HEK293 (cell line): ENCODE data around the gene SEZ6L.

Experiments used
- CTCF ChIA-PET: fragments of 350-600 bp; formaldehyde crosslinking; extraction: SDS; loops from one replicate; lab custom pipeline; 2021; ENCODE audit warnings: antibody characterized with exemption; lab: Yijun Ruan, JAX
- POLR2A ChIA-PET: fragments of 300-600 bp; formaldehyde crosslinking; extraction: SDS; loops from one replicate; lab custom pipeline; 2020; ENCODE audit warnings: antibody characterized with exemption, inconsistent platforms; lab: Yijun Ruan, JAX
- H3K27ac ChIP-seq: fragments of 200-500 bp; sonication (Bioruptor generic); 2 replicates; pipeline ENCODE4 v1.5.1; 2014; ENCODE audit warnings: low read depth, low read length, control low read depth, inconsistent platforms; ENCODE audit errors: extremely low read depth
- H3K36me3 ChIP-seq, 2 experiments: fragments of 200-500 bp in 1 of 2; sonication (Bioruptor generic) in 1 of 2; 1 replicate in 1 of 2; 2 replicates in 1 of 2; pipeline ENCODE4 v1.5.1; 2014 to 2017; ENCODE audit warnings: inconsistent platforms in 2 of 2, low read length in 2 of 2; ENCODE audit not compliant: control insufficient read depth in 2 of 2, insufficient read depth in 1 of 2
- H3K4me1 ChIP-seq: fragments of 200-500 bp; sonication (Bioruptor generic); 2 replicates; pipeline ENCODE4 v1.5.1; 2014; ENCODE audit warnings: mild to moderate bottlenecking, low read length, inconsistent platforms; ENCODE audit not compliant: control insufficient read depth, insufficient read depth
- H3K4me3 ChIP-seq: 2 replicates; pipeline ENCODE4 v1.5.1; 2011; ENCODE audit warnings: low read depth, mild to moderate bottlenecking, control low read depth, low read length, moderate library complexity
- H3K9me3 ChIP-seq: fragments of 200-500 bp; sonication (Bioruptor generic); 2 replicates; pipeline ENCODE4 v1.5.1; 2014; ENCODE audit warnings: low read depth, low read length, inconsistent platforms; ENCODE audit not compliant: control insufficient read depth, insufficient read depth
- ATF2 ChIP-seq: fragments of 450-650 bp; formaldehyde crosslinking; IDR thresholded peaks from 2 replicates; pipeline ENCODE4 v1.5.1; 2016; ENCODE audit warnings: missing biosample characterization, missing genetic modification characterization, low read depth
- BCL11B ChIP-seq: fragments of 450-650 bp; formaldehyde crosslinking; IDR thresholded peaks from 2 replicates; pipeline ENCODE4 v1.5.1; 2016; ENCODE audit warnings: low read depth, missing biosample characterization, missing genetic modification characterization
- EGR2 ChIP-seq: fragments of 450-650 bp; formaldehyde crosslinking; IDR thresholded peaks from 2 replicates; pipeline ENCODE4 v1.5.1; 2016; ENCODE audit warnings: low read depth, missing biosample characterization, missing genetic modification characterization
- MEIS1 ChIP-seq: sonication (generic); formaldehyde crosslinking; IDR thresholded peaks from 2 replicates; pipeline ENCODE4 v1.8.1; 2022; ENCODE audit warnings: missing genetic modification reagents, mild to moderate bottlenecking, borderline replicate concordance
- PRDM4 ChIP-seq: fragments of 450-650 bp; formaldehyde crosslinking; IDR thresholded peaks from 2 replicates; pipeline ENCODE4 v1.5.1; 2017; ENCODE audit warnings: missing biosample characterization, missing genetic modification characterization
- RBAK ChIP-seq: fragments of 450-650 bp; formaldehyde crosslinking; IDR thresholded peaks from 2 replicates; pipeline ENCODE4 v1.5.1; 2016; ENCODE audit warnings: missing biosample characterization, missing genetic modification characterization
- SCRT2 ChIP-seq: fragments of 450-650 bp; formaldehyde crosslinking; IDR thresholded peaks from 2 replicates; pipeline ENCODE4 v1.5.1; 2016; ENCODE audit warnings: missing biosample characterization, missing genetic modification characterization
- SP2 ChIP-seq: fragments of 450-650 bp; formaldehyde crosslinking; IDR thresholded peaks from 2 replicates; pipeline ENCODE4 v1.5.1; 2016; ENCODE audit warnings: missing biosample characterization, missing genetic modification characterization
- ZBTB11 ChIP-seq: fragments of 450-650 bp; formaldehyde crosslinking; conservative IDR thresholded peaks from 2 replicates; pipeline ENCODE4 v1.5.1; 2016; ENCODE audit warnings: low read depth, missing biosample characterization, missing genetic modification characterization
- ZBTB17 ChIP-seq: fragments of 450-650 bp; formaldehyde crosslinking; IDR thresholded peaks from 2 replicates; pipeline ENCODE4 v1.5.1; 2016; ENCODE audit warnings: missing biosample characterization, missing genetic modification characterization
- ZBTB21 ChIP-seq: fragments of 450-650 bp; formaldehyde crosslinking; IDR thresholded peaks from 2 replicates; pipeline ENCODE4 v1.5.1; 2017; ENCODE audit warnings: missing biosample characterization, missing genetic modification characterization
- ZFHX2 ChIP-seq: fragments of 450-650 bp; formaldehyde crosslinking; conservative IDR thresholded peaks from 2 replicates; pipeline ENCODE4 v1.5.1; 2016; ENCODE audit warnings: missing biosample characterization, missing genetic modification characterization
- ZFP41 ChIP-seq: fragments of 450-650 bp; formaldehyde crosslinking; IDR thresholded peaks from 2 replicates; pipeline ENCODE4 v1.5.1; 2016; ENCODE audit warnings: missing biosample characterization, missing genetic modification characterization, borderline replicate concordance
- ZIC2 ChIP-seq: fragments of 450-650 bp; formaldehyde crosslinking; IDR thresholded peaks from 2 replicates; pipeline ENCODE4 v1.5.1; 2016; ENCODE audit warnings: missing biosample characterization, missing genetic modification characterization
- ZNF10 ChIP-seq: fragments of 450-650 bp; formaldehyde crosslinking; IDR thresholded peaks from 2 replicates; pipeline ENCODE4 v1.5.1; 2017; ENCODE audit warnings: missing biosample characterization, missing genetic modification characterization
- ZNF140 ChIP-seq: fragments of 450-650 bp; formaldehyde crosslinking; IDR thresholded peaks from 2 replicates; pipeline ENCODE4 v1.5.1; 2016; ENCODE audit warnings: missing biosample characterization, missing genetic modification characterization
- ZNF19 ChIP-seq: fragments of 450-650 bp; formaldehyde crosslinking; IDR thresholded peaks from 2 replicates; pipeline ENCODE4; 2016; ENCODE audit warnings: missing biosample characterization, missing genetic modification characterization, low read depth
- ZNF26 ChIP-seq: fragments of 450-650 bp; formaldehyde crosslinking; IDR thresholded peaks from 2 replicates; pipeline ENCODE4 v1.5.1; 2016; ENCODE audit warnings: missing biosample characterization, missing genetic modification characterization
- ZNF274 ChIP-seq, 2 experiments: fragments of 200-500 bp in 1 of 2; fragments of 450-650 bp in 1 of 2; sonication (Bioruptor generic) in 1 of 2; formaldehyde crosslinking in 1 of 2; IDR thresholded peaks; 2 replicates each; pipeline versions ENCODE4 v1.5.1 to v1.6.1; 2014 to 2016; ENCODE audit warnings: borderline replicate concordance in 1 of 2, inconsistent platforms in 1 of 2, low read length in 1 of 2, missing biosample characterization in 1 of 2, missing genetic modification characterization in 1 of 2
- ZNF302 ChIP-seq: fragments of 450-650 bp; formaldehyde crosslinking; IDR thresholded peaks from 2 replicates; pipeline ENCODE4 v1.5.1; 2016; ENCODE audit warnings: missing biosample characterization, missing genetic modification characterization, low read depth
- ZNF366 ChIP-seq: fragments of 450-650 bp; formaldehyde crosslinking; conservative IDR thresholded peaks from 2 replicates; pipeline ENCODE4 v1.5.1; 2016; ENCODE audit warnings: missing biosample characterization, missing genetic modification characterization
- ZNF426 ChIP-seq: fragments of 450-650 bp; formaldehyde crosslinking; IDR thresholded peaks from 2 replicates; pipeline ENCODE4 v1.5.1; 2017; ENCODE audit warnings: missing biosample characterization, missing genetic modification characterization, mild to moderate bottlenecking, inconsistent platforms, moderate library complexity
- ZNF529 ChIP-seq: fragments of 450-650 bp; formaldehyde crosslinking; IDR thresholded peaks from 2 replicates; pipeline ENCODE4 v1.5.1; 2017; ENCODE audit warnings: missing genetic modification characterization, missing biosample characterization; ENCODE audit not compliant: insufficient replicate concordance
- ZNF555 ChIP-seq: fragments of 450-650 bp; formaldehyde crosslinking; conservative IDR thresholded peaks from 2 replicates; pipeline ENCODE4 v1.5.1; 2017; ENCODE audit warnings: missing biosample characterization, mild to moderate bottlenecking, missing genetic modification characterization, inconsistent platforms
- ZNF560 ChIP-seq: fragments of 450-650 bp; formaldehyde crosslinking; IDR thresholded peaks from 2 replicates; pipeline ENCODE4 v1.5.1; 2017; ENCODE audit warnings: missing biosample characterization, missing genetic modification characterization, borderline replicate concordance
- ZNF585B ChIP-seq: fragments of 450-650 bp; formaldehyde crosslinking; IDR thresholded peaks from 2 replicates; pipeline ENCODE4 v1.5.1; 2016; ENCODE audit warnings: missing biosample characterization, missing genetic modification characterization
- ZNF629 ChIP-seq: fragments of 450-650 bp; formaldehyde crosslinking; IDR thresholded peaks from 2 replicates; pipeline ENCODE4 v1.5.1; 2017; ENCODE audit warnings: missing biosample characterization, missing genetic modification characterization
- ZNF830 ChIP-seq: fragments of 450-650 bp; IDR thresholded peaks from 2 replicates; pipeline ENCODE4 v1.5.0; 2018; ENCODE audit warnings: missing biosample characterization, missing genetic modification characterization, low read depth, mild to moderate bottlenecking, moderate library complexity

SEZ6L gene

GRCh38 chr22:26404851-26405421, 235.7 kb downstream of the SEZ6L start (continued):
- TF ChIP-seq ZNF19 (tag by site-specific recombination) = no peak
- no peak for TF ChIP-seq ZFHX2 (tag by site-specific recombination)
- no peak for TF ChIP-seq EGR2 (tag by site-specific recombination)
- TF ChIP-seq ZNF10 (tag by site-specific recombination) = no peak
- TF ChIP-seq SCRT2 (tag by site-specific recombination) = peak; percentile 86
- TF ChIP-seq ZNF26 (tag by site-specific recombination) = no peak
- no peak for TF ChIP-seq SP2 (tag by site-specific recombination)
- TF ChIP-seq ZNF529 (tag by site-specific recombination) = no peak
- TF ChIP-seq ZNF560 = no peak
- TF ChIP-seq PRDM4 = no peak
- no peak for TF ChIP-seq ZNF585B (tag by site-specific recombination)
- TF ChIP-seq ZNF302 (tag by site-specific recombination) = no peak
- no peak for TF ChIP-seq ZNF555 (tag by site-specific recombination)
- TF ChIP-seq ZIC2 (tag by site-specific recombination) = peak; percentile 55
- TF ChIP-seq ATF2 (tag by site-specific recombination) = peak; percentile 44
- TF ChIP-seq ZNF366 (tag by site-specific recombination) = 0 out of 2 replicates have a peak, but pooled peaks have one; percentile 31
- TF ChIP-seq ZNF274 (IDR thresholded peaks at IDR 0.05; ENCODE audit: low read length) = no peak
- TF ChIP-seq ZNF274 (tag by site-specific recombination; IDR thresholded peaks at IDR 0.05; ENCODE audit: borderline replicate concordance) = no peak
- TF ChIP-seq ZBTB21 (tag by site-specific recombination) = no peak
- TF ChIP-seq BCL11B = no peak
- TF ChIP-seq ZNF629 (tag by site-specific recombination) = peak; percentile 37; the same call in 1 of the 2 replicates
- no peak for TF ChIP-seq ZFP41
- TF ChIP-seq ZNF830 (tag by site-specific recombination) = no peak
- no peak for TF ChIP-seq ZNF140 (tag by site-specific recombination)

GRCh38 chr22:26406118-26406517, 236.9 kb downstream of the SEZ6L start:
- Histone ChIP-seq H3K4me1 (no peaks in the 10 kb centered on the region), H3K9me3 (no peaks in the 10 kb centered on the region), H3K4me3 (no peak overlapping the region), H3K36me3 (no peaks in the 10 kb centered on the region), H3K27ac (no peak overlapping the region)
- POLR2A ChIA-PET = interaction anchor here (2.1 kb wide), 1 partner anchor 77 kb away, joined by 8 read pairs; the partner anchor contains the start of genes HPS4 and SRRD
- CTCF ChIA-PET = interaction anchor here (1.0 to 17.9 kb wide), 4 partner anchors 9 to 55 kb away, joined by 5 to 267 read pairs (median 10); no protein-coding TSS in a partner anchor
- TF ChIP-seq MEIS1 (CRISPR knock-in tag) = no peak
- TF ChIP-seq ZBTB17 (tag by site-specific recombination) = no peak
- no peak for TF ChIP-seq ZNF426 (tag by site-specific recombination)
- no peak for TF ChIP-seq RBAK (tag by site-specific recombination)
- TF ChIP-seq ZBTB11 (tag by site-specific recombination) = no peak
- no peak for TF ChIP-seq EGR2 (tag by site-specific recombination)
